D721Med (cell line): ENCODE data around the gene IRF2BP2.

Experiments
- DNase-seq: peaks from one replicate; pipeline ENCODE4 v3.0.0; 2011; ENCODE audit warnings: low spot score; ENCODE audit not compliant: insufficient read length
- FAIRE-seq: peaks from 2 replicates; lab custom pipeline; 2011; peaks lifted over from hg19 to GRCh38; lab: Jason Lieb, UNC
- TF ChIP-seq, protein P1 (sequence below): IDR thresholded peaks from 2 replicates; pipeline ENCODE4 v1.5.1; 2012; ENCODE audit warnings: mild to moderate bottlenecking, control low read depth; ENCODE audit not compliant: insufficient read depth; ENCODE audit errors: missing control alignments

Gene IRF2BP2

GRCh38 chr1:234654002-234654733 is 44.2 kb upstream of the IRF2BP2 start:
- DNase-seq (no peak), FAIRE-seq (no peak)
- TF ChIP-seq, protein P1, sequence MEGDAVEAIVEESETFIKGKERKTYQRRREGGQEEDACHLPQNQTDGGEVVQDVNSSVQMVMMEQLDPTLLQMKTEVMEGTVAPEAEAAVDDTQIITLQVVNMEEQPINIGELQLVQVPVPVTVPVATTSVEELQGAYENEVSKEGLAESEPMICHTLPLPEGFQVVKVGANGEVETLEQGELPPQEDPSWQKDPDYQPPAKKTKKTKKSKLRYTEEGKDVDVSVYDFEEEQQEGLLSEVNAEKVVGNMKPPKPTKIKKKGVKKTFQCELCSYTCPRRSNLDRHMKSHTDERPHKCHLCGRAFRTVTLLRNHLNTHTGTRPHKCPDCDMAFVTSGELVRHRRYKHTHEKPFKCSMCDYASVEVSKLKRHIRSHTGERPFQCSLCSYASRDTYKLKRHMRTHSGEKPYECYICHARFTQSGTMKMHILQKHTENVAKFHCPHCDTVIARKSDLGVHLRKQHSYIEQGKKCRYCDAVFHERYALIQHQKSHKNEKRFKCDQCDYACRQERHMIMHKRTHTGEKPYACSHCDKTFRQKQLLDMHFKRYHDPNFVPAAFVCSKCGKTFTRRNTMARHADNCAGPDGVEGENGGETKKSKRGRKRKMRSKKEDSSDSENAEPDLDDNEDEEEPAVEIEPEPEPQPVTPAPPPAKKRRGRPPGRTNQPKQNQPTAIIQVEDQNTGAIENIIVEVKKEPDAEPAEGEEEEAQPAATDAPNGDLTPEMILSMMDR = no peak

GRCh38 chr1:234649432-234650081 is 39.6 kb upstream of the IRF2BP2 start:
- TF ChIP-seq, protein P1 = no peak
- FAIRE-seq = no peak
- DNase-seq = no peak

- TF ChIP-seq, protein P1 = no peak
- DNase-seq (no peak), FAIRE-seq (no peak)
Measured at GRCh38 chr1:234647758-234648157, 37.8 kb upstream of the IRF2BP2 start.

- TF ChIP-seq, protein P1 = no peak
- FAIRE-seq (no peak), DNase-seq (no peak)
Measured at GRCh38 chr1:234647245-234647644, 37.3 kb upstream of the IRF2BP2 start.

GRCh38 chr1:234645964-234646363 is 36.0 kb upstream of the IRF2BP2 start:
- TF ChIP-seq, protein P1 = no peak
- FAIRE-seq (no peak), DNase-seq (no peak)

- no peak for FAIRE-seq
- TF ChIP-seq, protein P1 = no peak
- DNase-seq = no peak
Measured at GRCh38 chr1:234645474-234645953, 35.5 kb upstream of the IRF2BP2 start.

GRCh38 chr1:234644928-234645327 is 35.0 kb upstream of the IRF2BP2 start:
- TF ChIP-seq, protein P1 = no peak
- FAIRE-seq = no peak
- DNase-seq = no peak
